SH-SY5Y (cell line): Measurements from ENCODE around the gene MRC2.

Source experiments
- GATA2 ChIP-seq: IDR thresholded peaks from 2 replicates; pipeline ENCODE4 v1.6.1; 2011; ENCODE audit warnings: mild to moderate bottlenecking, low read depth, low read length
- GATA3 ChIP-seq: IDR thresholded peaks from 2 replicates; pipeline ENCODE4 v1.6.1; 2011; ENCODE audit warnings: low read depth, mild to moderate bottlenecking, low read length, moderate library complexity

MRC2 gene

GRCh38 chr17:62626719-62627218 lies 701 bp upstream of the MRC2 start:
- TF ChIP-seq GATA2 (no peak), GATA3 (no peak)

DNA sequence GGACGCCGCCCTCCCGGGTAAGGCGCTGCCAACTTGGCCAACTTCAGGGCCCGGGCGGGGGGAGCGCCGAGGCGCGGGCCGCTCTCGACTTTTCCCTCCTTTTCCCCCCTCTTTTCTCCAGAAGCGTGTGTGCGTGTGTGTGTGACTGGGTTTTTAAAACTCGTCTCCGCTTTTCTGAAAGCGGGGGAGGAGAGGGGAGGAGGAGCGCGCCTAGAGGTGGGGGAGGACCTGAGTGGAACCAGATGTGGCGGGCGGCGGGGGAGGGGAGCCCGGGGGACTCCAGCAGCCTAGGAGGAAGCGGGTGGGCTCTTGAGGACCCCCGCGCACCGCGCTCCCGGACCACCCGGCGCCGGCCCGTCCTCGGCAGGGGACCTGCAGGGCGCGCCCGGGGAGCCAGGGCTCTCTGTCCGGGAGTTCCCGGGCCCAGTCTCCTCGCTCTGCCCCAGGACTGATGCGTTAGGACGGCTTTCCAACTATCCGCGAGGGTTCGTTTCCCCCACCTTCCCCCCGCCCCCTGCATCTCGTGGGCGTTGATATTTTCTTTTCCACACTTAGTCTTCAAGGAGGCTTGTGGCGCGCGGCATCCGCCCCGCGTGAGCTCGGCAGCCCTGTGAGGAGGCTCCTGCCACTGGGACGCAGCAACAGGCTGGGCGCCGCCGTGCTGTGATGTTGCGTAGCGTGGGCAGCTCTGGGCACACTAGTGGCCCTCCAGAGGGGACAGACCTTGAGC lies 599 bp downstream of the MRC2 start:
- no peak for TF ChIP-seq GATA2
- no peak for TF ChIP-seq GATA3

DNA sequence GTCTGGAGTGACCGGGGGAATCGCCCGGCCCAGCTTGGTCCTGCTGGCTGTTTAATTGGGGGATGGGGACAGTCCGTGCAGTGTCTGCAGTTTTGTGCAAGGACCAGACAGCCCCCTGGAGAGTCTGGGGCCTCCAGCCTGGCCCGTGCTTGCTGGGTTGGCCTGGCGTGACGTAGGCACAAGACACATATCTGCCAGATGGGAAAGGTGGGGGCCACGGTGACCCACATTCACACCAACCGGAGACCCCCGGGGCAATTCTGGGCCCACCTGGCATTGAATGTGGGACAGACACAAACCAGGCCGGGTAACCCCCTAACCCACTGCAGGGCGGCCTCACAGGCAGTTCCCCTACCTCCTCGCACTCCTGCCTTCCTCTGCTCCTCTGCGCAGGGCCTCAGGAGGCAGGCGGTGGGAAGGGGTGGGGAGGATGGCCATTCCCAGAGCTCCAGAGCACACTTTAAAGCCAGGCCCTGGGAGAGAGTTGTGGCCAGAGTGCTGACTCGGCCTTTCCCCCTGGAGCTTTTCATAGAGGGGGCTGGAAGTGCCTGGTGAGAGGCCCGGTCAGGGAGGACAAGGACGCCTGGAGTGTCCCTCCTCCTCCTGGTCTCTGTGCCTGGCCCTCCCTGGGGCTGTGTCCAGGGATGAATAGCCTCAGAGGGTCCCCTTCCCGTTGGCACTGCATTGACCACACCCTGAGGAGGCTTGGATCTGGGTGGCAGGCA lies 1.5 kb downstream of the MRC2 start:
- TF ChIP-seq GATA3 (no peak), GATA2 (no peak)

GRCh38 chr17:62629556-62630364 lies 2.3 kb downstream of the MRC2 start:
- no peak for TF ChIP-seq GATA2
- no peak for TF ChIP-seq GATA3

DNA sequence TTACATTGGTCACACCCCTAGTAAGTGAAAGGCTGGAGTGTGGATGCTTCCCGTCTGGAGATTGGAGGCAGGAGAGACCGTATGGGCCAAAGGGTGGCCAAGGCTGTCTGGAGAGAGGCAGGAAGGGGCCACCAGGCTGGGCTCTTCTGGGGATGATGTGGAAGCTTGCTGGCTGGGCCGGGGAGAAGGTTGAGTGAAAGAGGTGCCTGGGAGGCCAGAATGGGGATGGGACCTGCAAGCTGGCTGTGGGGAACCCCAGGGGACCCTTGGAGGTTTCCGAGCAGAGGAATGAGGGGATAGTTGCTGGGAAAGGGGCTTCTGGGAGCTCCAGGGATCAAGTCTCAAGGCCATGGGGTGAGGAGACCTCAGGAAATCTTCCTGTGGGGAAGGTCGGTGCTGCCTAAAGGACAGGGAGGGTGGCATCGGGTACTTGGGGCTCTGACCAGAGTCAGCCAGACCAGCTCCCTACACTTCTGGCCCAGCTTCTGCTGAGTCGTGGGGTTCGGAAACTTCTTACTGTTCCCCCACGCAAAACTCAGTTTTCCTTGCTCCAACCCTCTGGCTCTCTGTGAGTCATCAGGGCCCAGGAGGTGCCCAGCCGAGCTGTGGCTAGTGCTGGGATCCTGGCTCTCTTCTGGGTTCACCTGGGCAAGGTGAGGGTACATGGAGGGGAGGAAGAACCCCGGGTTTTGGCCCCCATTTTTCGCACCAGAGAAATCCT lies 3.1 kb downstream of the MRC2 start:
- TF ChIP-seq GATA2: no peak
- no peak for TF ChIP-seq GATA3

DNA sequence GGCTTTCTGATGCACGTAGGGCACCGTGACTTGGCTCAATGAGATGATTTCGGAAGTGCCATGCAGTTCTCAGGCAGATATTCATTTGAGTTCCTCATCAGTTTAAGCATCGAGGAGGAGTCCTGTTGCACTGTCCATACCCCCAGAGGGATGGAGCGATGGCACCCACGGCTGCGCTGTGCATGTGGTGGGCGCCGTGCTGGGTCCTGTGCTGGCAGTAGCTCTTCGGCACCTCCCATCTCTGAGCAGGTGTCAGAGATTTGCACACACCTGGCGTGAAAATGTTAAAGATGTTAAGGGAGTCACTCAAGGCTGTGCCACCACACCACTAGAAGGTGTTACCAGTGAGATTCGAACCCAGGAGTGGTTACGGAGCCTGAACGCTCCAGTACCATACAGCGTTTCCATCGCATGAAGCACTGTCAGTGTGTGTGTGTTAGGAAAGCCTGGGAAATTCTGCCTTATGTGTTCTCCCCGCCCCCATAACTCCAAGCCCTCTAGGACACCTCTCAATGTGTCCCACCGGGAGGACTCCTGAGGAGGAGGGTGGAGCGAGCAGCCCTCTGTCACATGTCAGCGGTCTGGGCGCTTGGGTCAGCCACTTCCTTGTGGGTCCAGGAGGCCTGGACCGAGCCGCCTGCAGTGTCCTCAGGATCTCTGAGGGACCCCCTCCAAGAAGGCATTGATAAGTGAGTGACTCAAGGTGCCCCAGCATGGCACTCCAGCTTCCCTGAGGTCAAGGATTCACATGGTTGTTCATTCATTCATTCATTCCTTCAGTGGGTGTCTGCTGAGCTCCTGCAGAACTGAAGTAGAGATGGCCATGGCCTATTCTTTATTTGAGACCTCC lies 3.8 kb downstream of the MRC2 start:
- TF ChIP-seq GATA2: no peak
- TF ChIP-seq GATA3: no peak

DNA sequence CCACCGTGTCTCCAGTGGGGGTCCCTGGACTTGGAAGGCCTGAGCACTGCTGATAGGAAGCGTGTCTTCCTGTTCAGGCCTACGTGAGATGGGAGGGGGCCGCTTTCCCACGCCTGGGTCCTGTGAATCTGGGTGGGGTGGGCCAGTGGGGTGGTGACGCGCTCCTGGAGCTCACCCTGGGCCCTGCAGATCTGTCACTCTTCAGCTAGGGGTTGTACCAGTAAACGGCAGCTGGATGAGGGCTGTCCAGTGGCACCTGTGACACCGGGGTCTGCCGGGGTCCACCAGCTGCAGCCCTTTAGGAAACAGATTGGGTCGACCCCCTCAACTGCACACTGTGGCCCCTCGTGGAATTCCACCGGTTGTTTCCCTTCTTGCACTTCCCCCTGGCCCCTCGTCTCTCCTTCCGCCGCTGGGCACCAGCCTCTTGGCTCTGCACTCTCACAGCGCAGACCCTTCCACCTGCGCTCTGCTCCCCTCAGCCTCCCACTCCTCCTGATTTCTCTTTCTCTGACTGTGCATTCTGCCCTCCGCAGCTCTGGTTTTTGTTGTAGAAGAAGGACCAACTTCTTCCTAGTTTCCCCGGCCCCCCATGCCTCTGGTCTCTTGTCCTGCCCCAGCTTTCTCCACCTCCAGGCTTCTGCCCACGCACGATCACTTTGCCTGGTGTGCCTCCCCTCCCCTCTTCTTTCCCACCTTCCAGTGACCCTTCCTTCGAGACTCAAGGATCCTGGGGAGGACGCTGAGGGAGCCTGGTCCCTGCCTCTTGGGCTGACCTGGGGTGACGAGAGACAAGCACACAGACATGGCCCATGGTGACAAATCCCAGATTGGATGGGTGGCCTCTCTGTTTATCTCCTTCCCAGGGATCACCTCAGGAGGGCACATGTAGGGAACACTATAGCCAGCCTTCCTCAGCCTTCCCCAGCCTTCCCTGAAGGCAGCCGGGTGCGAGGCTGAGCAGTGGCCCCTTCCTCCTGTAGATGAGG lies 4.8 kb downstream of the MRC2 start:
- no peak for TF ChIP-seq GATA2
- no peak for TF ChIP-seq GATA3

DNA sequence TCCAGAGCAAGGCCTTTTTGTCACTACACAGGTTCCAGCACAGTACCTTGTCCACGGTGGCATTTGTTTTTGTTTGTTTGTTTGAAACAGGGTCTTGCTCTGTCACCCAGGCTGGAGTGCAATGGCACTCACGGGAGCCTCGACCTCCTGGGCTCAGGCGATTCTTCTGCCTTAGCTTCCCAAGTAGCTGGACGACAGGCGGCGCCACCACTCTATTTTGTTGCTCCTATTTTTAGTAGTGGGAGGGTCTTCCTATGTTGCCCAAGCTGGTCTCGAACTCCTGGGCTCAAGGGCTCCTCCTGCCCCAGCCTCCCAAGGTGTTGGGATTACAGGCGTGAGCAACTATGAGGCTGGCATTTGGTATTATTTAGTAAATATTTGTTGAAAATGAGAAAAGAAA lies 10.3 kb downstream of the MRC2 start:
- no peak for TF ChIP-seq GATA3

GRCh38 chr17:62641153-62641552 lies 13.7 kb downstream of the MRC2 start:
- TF ChIP-seq GATA3 (no peak), GATA2 (no peak)

DNA sequence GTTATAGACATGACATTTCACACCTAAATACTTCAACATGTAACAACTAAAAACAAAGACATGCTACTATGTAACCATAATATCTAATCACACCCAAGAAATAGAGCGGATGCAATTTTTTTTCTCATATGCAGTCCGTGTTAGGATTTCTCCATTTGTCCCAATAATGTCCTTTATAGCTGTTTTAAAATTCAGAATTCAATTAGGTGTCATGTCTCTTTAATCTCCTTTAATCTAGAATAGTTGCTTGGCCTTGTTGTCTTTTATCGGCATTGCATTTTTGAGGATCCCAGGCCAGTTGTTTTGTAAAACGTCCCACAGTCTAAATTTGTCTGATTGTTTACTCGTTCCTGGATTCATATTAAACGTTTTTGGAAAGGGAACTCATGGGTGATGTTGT lies 14.5 kb downstream of the MRC2 start:
- TF ChIP-seq GATA3 (no peak), GATA2 (no peak)

- TF ChIP-seq GATA3 (no peak), GATA2 (no peak)
Observed at GRCh38 chr17:62643496-62643895, 16.0 kb downstream of the MRC2 start.
